Cardiac fibroblast (primary cell): ENCODE measurements around the gene LRP1B.

Source experiments
- DNase-seq, 2 donors: peaks; one replicate each; pipeline versions ENCODE4 v3.0.0 to v3.0.0-alpha.2; 2010; ENCODE audit warnings: low read depth in 2 of 2
- H3K4me3 ChIP-seq, 2 donors: replicated peaks in 1 of 2; 1 replicate in 1 of 2; 2 replicates in 1 of 2; pipeline ENCODE4 v1.5.1; 2011; ENCODE audit warnings: low read depth in 2 of 2, low read length in 2 of 2, mild to moderate bottlenecking in 2 of 2, moderate library complexity in 1 of 2
- CTCF ChIP-seq: IDR thresholded peaks from one replicate; pipeline ENCODE4 v1.5.1; 2011; ENCODE audit warnings: low read depth, mild to moderate bottlenecking, low read length, inconsistent platforms

Gene LRP1B

GRCh38 chr2:141942006-141942789, 188.6 kb downstream of the LRP1B start:
- TF ChIP-seq CTCF = no peak
- no peak overlapping the region for H3K4me3 ChIP-seq
- DNase-seq = no peak

- no peak overlapping the region for H3K4me3 ChIP-seq
- no peak for DNase-seq
- no peak for TF ChIP-seq CTCF
These were observed 189.6 kb downstream of the LRP1B start for GRCh38 chr2:141941210-141941714.

GRCh38 chr2:141940709-141941108, 190.1 kb downstream of the LRP1B start:
- TF ChIP-seq CTCF = no peak
- no peak for DNase-seq
- no peak overlapping the region for H3K4me3 ChIP-seq

GRCh38 chr2:141933226-141933625, 197.6 kb downstream of the LRP1B start:
- no peak for TF ChIP-seq CTCF

GRCh38 chr2:141932261-141932660, 198.6 kb downstream of the LRP1B start:
- TF ChIP-seq CTCF = no peak
- H3K4me3 ChIP-seq = no peak overlapping the region
- DNase-seq = no peak

More at GRCh38 chr2:141933226-141933625, 197.6 kb downstream of the LRP1B start:
- no peak for DNase-seq
- no peak overlapping the region for H3K4me3 ChIP-seq

GRCh38 chr2:141931797-141932196, 199.0 kb downstream of the LRP1B start:
- TF ChIP-seq CTCF = no peak
- H3K4me3 ChIP-seq = no peak overlapping the region
- DNase-seq = no peak

GRCh38 chr2:141930803-141931202, 200.0 kb downstream of the LRP1B start:
- DNase-seq = no peak
- TF ChIP-seq CTCF = no peak
- H3K4me3 ChIP-seq = no peak overlapping the region
